Activated CD4-positive, CD25-positive, alpha-beta regulatory T cell treated with anti-CD3 and anti-CD28 coated beads, Interleukin-2, amount 50 U/mL, for 16 hours (primary cell): ENCODE data around the gene APBA2.
"Not testable (repeated sequence)": the region's sequence is repeated elsewhere in the genome, so short reads cannot be mapped to it uniquely, and the experiment has no call there.

ENCODE experiments used
- DNase-seq: peaks from one replicate; pipeline ENCODE4 v3.0.0-alpha.2; 2020; ENCODE audit warnings: low read depth, low spot score

Gene APBA2

DNA sequence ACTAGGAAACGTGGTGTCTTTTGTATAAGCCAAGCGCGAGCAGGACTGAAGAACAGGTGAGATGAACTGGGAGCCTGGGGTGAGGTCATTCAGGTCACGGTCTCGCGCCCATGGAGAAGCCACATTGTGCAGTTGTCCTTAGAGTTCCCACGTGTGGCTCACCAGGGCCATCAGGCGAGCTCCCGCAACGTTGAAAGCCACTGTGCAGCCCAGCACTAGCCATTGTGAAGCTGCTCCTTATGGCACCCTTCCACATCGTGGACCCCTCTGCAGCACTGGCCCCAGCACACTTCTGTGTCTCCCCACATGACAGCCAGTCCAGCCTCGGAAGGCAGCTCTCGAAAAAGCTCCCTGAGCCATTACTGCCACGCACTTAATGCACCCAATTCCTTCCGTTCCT lies 7.6 kb upstream of the APBA2 start:
- DNase-seq = no peak

DNA sequence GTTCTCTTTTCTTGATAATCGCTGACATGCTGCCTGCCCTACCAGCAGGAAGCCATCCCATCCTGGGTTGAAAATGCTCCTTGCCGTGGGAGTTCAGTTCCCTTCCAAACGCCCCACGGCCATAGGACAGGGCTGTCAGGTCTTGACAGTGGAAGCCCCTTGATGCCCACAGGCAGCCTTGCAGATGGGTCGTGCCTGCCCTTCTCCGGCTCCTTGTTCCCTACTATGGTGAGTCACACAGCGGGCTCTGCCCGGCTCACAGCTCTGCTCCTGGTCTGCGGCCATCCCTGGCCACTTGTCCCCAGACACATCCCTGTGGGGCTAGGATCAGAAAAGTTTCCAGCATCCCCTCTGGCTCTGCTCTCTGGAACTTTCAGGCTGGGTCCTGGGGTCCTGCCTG lies 6.2 kb upstream of the APBA2 start:
- DNase-seq = no peak

DNA sequence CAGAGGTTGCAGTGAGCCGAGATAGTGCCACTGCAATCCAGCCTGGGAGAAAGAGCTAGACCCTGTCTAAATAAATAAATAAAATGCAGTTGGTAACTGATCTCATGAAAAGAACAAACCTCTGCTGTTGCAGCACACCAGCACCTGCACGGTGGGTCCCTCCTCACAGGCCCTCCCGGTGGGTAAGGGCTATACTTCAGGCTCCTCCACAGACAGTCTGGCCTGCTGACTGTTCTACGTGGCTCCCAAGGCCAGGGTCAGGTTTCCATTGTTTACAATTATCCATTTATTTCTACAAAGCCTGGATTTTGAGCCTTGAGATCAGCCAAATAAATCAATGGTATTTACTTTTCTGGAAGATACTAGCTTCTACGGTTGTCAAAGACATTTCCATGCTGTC lies 5.1 kb upstream of the APBA2 start:
- DNase-seq = no peak

DNA sequence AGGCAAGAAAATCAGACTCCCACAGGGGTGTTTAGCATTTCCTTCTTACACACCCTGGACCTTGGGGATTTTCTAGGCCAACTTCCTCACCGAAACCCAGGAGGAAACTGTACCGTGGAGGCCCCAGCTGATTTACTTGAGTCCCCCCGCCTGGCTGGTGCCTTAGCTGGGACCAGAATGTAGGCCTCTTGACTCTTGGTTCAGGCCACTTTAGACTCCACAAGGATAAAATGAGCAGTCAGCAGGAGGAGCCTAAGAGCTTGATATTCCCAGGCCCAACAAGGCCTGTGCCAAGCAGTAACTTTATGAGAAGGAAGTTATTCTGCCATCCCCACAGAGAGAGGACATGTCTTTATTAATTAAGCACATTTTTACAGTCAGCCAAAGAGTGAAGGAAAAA lies 4.6 kb upstream of the APBA2 start:
- DNase-seq = no peak

GRCh38 chr15:28881600-28881999 lies 4.2 kb upstream of the APBA2 start:
- DNase-seq = no peak

DNA sequence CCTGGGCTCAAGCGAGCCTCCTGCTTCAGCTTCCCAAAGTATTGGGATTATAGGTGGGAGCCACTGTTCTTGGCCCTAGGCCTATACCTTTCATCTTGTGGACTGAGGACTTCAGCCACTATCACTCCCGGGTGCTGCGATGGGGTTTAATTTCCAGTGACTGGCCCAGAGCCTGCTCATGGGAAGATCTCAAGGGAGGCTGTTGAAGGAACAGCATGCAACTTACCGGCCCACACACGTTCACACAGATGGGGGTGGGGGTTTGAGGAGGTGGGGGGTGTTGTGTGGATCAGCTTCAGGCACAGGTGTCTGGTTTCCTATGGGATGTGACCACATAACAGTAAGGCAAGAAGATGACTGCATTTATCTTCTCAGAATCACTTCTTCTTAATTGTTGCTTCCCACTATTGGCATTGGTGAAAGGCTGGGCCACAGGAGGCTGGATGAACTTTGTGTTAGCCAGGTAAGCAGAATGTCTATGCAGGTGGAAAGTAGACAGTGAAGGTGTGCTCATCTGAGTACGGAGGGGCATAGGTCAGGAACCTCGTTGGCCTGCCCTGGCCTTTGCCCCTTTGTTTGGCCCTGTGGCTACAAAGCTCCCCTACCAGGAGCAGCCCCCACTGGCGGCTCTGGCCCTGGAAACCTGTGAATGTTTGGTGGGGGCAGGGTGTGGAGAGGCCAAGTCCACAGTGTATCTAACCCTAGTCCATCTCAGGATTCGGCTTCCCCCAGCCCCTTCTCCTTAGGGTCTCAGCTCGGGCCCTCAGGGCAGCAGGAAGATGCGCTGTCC lies 1.4 kb upstream of the APBA2 start:
- no peak for DNase-seq

- DNase-seq = no peak
These were observed 595 bp upstream of the APBA2 start for GRCh38 chr15:28885128-28885629.

- DNase-seq = no peak
These were observed 911 bp downstream of the APBA2 start for GRCh38 chr15:28886431-28887338.

GRCh38 chr15:28887339-28888174 lies 1.8 kb downstream of the APBA2 start:
- DNase-seq = no peak

- DNase-seq = no peak
These were observed 2.6 kb downstream of the APBA2 start for GRCh38 chr15:28888302-28888894.

DNA sequence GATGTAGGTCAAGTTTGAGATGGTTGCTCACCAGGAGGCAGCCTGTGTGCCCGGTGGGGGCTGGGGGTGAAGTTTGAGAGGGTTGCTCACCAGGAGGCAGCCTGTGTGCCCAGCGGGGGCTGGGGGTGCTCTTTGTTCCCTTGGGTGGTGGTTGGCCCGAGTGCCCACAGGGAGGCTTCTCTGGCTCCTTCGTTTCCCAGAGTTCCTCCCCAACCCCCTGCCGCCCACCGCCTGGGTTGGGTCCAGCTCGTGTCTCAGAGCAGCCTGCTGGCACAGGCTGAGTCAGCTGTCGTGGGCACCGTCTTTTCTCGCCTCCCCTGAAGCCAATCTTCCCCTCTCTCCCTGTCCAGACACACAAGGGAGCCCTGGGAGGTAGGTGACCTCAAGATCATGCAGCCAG lies 3.1 kb downstream of the APBA2 start:
- no peak for DNase-seq

- no peak for DNase-seq
These were observed 3.6 kb downstream of the APBA2 start for GRCh38 chr15:28889346-28889745.

DNA sequence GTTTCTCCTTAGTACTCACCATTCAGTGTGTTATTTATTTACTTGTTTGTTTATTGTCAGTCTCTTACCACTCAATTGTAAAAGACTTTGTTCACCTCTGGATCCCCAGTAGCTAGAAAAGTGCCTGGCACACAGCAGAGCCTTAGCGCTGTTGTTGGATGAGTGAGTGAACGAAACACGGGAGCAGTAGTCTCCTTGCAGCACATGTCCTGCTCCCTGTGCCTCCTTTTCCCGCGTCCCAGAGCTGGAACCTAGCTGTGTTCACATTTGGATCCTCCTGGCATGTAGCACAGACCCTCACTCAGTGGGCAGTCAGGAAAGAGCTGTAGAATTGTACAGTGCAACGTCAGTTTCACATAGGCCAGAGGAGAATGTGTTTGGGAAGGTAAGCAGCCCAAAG lies 4.1 kb downstream of the APBA2 start:
- not testable (repeated sequence) for DNase-seq

DNA sequence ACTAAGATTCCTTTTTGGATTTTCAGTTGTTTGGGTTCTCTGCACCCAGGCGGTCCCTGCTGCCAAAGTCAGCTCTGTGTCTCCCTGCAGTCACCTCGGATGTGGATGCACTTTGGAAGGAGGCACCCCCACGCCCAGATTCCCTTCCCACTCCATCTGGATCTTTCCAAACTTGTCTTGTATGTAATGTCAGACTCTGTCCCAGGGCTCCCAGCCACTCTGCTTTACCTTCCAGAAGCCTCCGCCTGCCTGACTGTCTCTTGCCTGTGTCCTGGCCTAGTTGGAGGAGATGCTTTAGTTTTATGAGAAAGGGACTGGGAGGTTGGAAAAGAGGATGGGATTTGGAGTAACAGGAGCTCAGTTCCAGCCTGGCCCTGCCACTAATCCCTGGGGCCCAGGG lies 4.5 kb downstream of the APBA2 start:
- not testable (repeated sequence) for DNase-seq

GRCh38 chr15:28890711-28891495 lies 5.1 kb downstream of the APBA2 start:
- DNase-seq = no peak

GRCh38 chr15:28891588-28891987 lies 5.8 kb downstream of the APBA2 start:
- DNase-seq = no peak

DNA sequence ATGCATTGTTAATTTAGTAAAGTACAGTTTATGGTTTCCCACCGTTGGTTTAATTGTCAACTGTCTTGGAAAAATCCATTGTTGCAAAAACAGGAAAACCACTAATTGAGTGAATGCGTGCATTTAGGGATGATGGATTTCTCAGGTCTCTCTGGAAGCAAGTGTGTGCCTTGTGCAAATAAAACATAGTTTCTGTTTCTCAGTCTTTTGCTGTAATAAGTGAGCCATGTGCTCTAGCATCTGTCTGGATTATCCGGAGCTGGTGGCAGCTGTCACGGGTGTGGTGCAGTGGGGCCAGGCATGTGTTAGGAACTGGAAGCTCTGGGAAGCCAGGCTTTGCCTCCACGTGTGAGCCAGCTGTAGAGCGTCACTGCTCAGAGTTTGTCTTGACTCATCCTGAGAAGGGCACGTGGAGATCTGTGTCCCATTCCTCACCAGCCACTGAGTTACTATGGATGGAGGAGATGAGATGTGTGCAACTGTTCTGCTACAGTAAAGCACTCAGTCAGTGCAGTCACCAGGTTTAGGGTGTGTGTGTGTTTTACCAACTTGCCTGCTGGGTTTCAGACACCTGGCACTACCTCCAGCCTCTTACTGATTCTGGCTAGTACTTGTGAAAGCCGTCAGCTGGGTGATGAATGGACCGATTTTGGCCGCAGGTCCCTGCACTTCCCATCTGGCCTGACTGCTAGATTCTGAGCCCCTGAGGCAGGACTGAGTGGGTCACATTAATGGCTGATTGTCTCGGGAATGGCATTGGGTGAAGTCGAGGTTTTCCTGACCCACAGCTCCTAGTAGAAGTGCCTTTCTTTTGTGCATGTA lies 7.2 kb downstream of the APBA2 start:
- no peak for DNase-seq

DNA sequence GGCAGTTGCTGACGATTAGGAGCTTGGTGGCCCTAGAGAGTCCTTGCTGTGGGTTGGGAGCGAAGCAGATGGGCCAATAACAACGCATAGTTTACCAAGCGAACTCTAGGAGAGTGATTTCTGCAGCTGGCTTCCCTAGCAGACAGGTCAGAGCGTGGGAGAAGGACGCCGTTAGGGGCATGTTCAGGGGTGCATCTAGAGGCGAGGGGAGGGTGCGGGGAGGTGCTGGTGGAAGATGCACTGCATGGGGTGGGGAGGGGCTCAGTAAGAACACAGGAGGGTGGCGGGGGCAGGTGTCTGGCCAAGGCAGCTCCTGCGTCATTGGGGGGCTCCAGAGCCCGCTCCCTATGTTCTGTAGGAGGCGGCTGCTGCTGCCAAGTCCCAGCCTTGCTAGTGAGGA lies 8.9 kb downstream of the APBA2 start:
- DNase-seq = no peak

GRCh38 chr15:28895146-28895545 lies 9.4 kb downstream of the APBA2 start:
- DNase-seq = no peak

- no peak for DNase-seq
These were observed 9.8 kb downstream of the APBA2 start for GRCh38 chr15:28895566-28895965.
